Right lobe of liver (tissue), 4 donors: Measurements from ENCODE around the gene TTC28.

ENCODE experiments used
- CTCF ChIP-seq, 4 donors: fragments of 200-600 bp in 3 of 4; fragments of 450-650 bp in 1 of 4; IDR thresholded peaks; one replicate each; pipeline versions ENCODE4 v1.5.1 to v1.8.0; 2016 to 2022; ENCODE audit warnings: antibody characterized with exemption in 4 of 4, mild to moderate bottlenecking in 2 of 4
- POLR2A ChIP-seq: fragments of 450-650 bp; IDR thresholded peaks from one replicate; pipeline ENCODE4 v1.6.1; 2017; ENCODE audit warnings: antibody characterized with exemption, mild to moderate bottlenecking
- donor health status: DM: no; HTN: no; CAD: no.
- donor health status: DM: no; HTN: no; CAD: no.
- donor health status: DM: no; HTN: yes; CAD: no.

- TF ChIP-seq CTCF (IDR thresholded peaks at IDR 0.05) (no peak), POLR2A (no peak)
These were observed 42.4 kb downstream of the TTC28 start for GRCh38 chr22:28637225-28637624.
